ENCODE results near the gene SLC27A6. TPM values are rescaled to one million over a fixed set of nuclear protein-coding genes. Genes with fewer than 3 reads are reported as not detected.

Gene SLC27A6
- total and polyA plus RNA-seq, 2 donors from 2014 or later, result not detected

DNA sequence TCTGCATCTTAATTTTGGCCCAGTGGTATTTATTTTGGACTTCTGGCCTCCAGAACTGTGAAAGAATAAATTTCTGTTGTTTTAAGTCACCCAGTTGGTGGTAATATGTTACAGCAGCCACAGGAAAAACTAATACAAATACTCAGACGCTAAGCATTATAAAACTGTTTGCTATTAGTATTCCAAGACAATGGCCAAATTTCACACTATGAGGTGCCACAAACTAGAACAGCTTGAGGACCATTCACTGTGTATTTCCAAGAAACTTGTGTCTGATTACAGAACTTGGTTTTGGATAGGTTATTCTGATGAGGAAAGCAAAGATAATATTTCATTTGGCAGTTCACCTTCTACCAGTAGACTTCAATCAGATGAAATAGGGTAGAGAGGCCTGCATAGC is 113.0 kb downstream of the SLC27A6 start:
- intact Hi-C loops (cut with DNase I), result no loop called here
- H3K27ac ChIP-seq (ENCODE audit: low read depth in 2 of 2, low read length in 2 of 2), result no peak overlapping the region
- DNase-seq (no peak), FAIRE-seq (no peak)
- TF ChIP-seq, protein P1, sequence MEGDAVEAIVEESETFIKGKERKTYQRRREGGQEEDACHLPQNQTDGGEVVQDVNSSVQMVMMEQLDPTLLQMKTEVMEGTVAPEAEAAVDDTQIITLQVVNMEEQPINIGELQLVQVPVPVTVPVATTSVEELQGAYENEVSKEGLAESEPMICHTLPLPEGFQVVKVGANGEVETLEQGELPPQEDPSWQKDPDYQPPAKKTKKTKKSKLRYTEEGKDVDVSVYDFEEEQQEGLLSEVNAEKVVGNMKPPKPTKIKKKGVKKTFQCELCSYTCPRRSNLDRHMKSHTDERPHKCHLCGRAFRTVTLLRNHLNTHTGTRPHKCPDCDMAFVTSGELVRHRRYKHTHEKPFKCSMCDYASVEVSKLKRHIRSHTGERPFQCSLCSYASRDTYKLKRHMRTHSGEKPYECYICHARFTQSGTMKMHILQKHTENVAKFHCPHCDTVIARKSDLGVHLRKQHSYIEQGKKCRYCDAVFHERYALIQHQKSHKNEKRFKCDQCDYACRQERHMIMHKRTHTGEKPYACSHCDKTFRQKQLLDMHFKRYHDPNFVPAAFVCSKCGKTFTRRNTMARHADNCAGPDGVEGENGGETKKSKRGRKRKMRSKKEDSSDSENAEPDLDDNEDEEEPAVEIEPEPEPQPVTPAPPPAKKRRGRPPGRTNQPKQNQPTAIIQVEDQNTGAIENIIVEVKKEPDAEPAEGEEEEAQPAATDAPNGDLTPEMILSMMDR (IDR thresholded peaks at IDR 0.05; ENCODE audit: borderline replicate concordance, extremely low read depth, insufficient read depth), result no peak
- no peaks in the 10 kb centered on the region for H3K27me3 ChIP-seq (ENCODE audit: control insufficient read depth, insufficient read depth, low read length)
- H3K4me1 ChIP-seq (ENCODE audit: control insufficient read depth in 2 of 3, insufficient read depth in 2 of 3, low read depth in 1 of 3, low read length in 3 of 3), result no peaks in the 10 kb centered on the region
- H3K4me3 ChIP-seq (ENCODE audit: low read length in 3 of 3), result no peak overlapping the region
- no peak overlapping the region for H3K9ac ChIP-seq (ENCODE audit: low read length in 3 of 3)
- no peaks in the 10 kb centered on the region for H3K36me3 ChIP-seq (ENCODE audit: control insufficient read depth in 2 of 3, insufficient read depth in 3 of 3, low read length in 3 of 3)
- H3K9me3 ChIP-seq (ENCODE audit: control insufficient read depth in 2 of 3, insufficient read depth in 1 of 3, low read length in 3 of 3), result no peaks in the 10 kb centered on the region

DNA sequence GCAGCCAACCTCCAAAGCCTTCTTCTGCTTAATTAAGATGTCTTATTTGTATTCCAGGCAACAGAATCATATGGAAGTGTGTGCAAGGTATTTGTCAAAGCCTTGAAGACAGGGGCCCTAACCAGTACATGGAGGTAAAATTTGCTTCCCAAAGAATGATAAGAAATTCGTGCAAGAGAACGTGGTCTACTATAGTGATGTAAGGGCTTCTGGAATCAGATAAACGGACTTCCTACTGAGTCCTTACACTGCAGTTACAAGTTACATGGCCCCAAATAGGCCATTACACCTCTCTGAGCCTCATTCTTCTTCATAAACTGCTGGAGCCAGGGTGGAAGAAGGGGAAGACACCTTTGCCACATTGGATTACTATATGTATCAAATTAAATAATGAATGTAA is 113.4 kb downstream of the SLC27A6 start:
- intact Hi-C loops (cut with DNase I), result no loop called here
- FAIRE-seq (no peak), DNase-seq (no peak)
- no peak overlapping the region for H3K4me3 ChIP-seq (ENCODE audit: low read length in 3 of 3)
- TF ChIP-seq, protein P1 (IDR thresholded peaks at IDR 0.05; ENCODE audit: borderline replicate concordance, extremely low read depth, insufficient read depth), result no peak
- H3K9ac ChIP-seq (ENCODE audit: low read length in 3 of 3), result no peak overlapping the region
- no peaks in the 10 kb centered on the region for H3K4me1 ChIP-seq (ENCODE audit: control insufficient read depth in 2 of 3, insufficient read depth in 2 of 3, low read depth in 1 of 3, low read length in 3 of 3)
- H3K27me3 ChIP-seq (ENCODE audit: control insufficient read depth, insufficient read depth, low read length), result no peaks in the 10 kb centered on the region
- no peak overlapping the region for H3K27ac ChIP-seq (ENCODE audit: low read depth in 2 of 2, low read length in 2 of 2)
- no peaks in the 10 kb centered on the region for H3K9me3 ChIP-seq (ENCODE audit: control insufficient read depth in 2 of 3, insufficient read depth in 1 of 3, low read length in 3 of 3)
- no peaks in the 10 kb centered on the region for H3K36me3 ChIP-seq (ENCODE audit: control insufficient read depth in 2 of 3, insufficient read depth in 3 of 3, low read length in 3 of 3)

DNA sequence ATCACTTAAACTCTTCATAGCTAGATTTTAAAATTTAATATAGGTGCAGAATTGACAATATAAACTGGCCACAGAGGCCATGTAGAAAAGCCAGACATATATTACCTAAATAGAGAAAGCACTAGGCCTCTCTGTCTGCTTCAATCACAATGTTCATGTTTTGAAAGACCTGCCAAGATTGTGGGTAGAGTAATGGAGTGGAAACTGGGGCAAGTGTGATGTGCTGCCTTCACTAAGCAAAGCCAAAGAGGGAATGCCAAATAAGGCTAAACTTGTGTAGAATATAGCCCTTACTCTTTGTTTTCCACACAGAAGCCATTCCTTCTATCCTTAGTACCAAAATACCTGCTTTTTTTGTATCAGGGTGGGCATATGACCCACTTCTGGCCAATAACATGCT is 114.2 kb downstream of the SLC27A6 start:
- no peak overlapping the region for H3K27ac ChIP-seq (ENCODE audit: low read depth in 2 of 2, low read length in 2 of 2)
- FAIRE-seq, result no peak
- H3K27me3 ChIP-seq (ENCODE audit: control insufficient read depth, insufficient read depth, low read length), result no peaks in the 10 kb centered on the region
- DNase-seq, result no peak
- no peaks in the 10 kb centered on the region for H3K4me1 ChIP-seq (ENCODE audit: control insufficient read depth in 2 of 3, insufficient read depth in 2 of 3, low read depth in 1 of 3, low read length in 3 of 3)
- TF ChIP-seq, protein P1 (IDR thresholded peaks at IDR 0.05; ENCODE audit: borderline replicate concordance, extremely low read depth, insufficient read depth), result no peak
- intact Hi-C loops (cut with DNase I), result no loop called here
- H3K9ac ChIP-seq (ENCODE audit: low read length in 3 of 3), result no peak overlapping the region
- no peaks in the 10 kb centered on the region for H3K9me3 ChIP-seq (ENCODE audit: control insufficient read depth in 2 of 3, insufficient read depth in 1 of 3, low read length in 3 of 3)
- no peak overlapping the region for H3K4me3 ChIP-seq (ENCODE audit: low read length in 3 of 3)
- H3K36me3 ChIP-seq (ENCODE audit: control insufficient read depth in 2 of 3, insufficient read depth in 3 of 3, low read length in 3 of 3), result no peaks in the 10 kb centered on the region

DNA sequence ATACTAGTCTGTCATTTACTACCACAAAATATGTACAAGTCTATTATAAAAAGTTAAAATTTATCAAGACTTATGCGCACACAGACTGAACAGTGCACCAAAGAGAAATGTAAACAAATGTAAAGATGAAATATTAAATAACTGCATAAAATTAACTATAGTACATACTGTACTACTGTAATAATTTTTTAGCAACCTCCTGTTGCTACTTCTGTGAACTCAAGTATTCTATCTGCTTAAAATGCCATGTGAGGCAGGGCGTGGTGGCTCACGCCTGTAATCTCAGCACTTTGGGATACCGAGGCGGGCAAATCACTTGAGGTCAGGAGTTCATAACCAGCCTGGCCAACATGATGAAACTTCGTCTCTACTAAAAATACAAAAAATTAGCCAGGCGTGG is 115.5 kb downstream of the SLC27A6 start:
- no peak overlapping the region for H3K27ac ChIP-seq (ENCODE audit: low read depth in 2 of 2, low read length in 2 of 2)
- FAIRE-seq, result no peak
- intact Hi-C loops (cut with DNase I), result no loop called here
- DNase-seq, result no peak
- no peaks in the 10 kb centered on the region for H3K9me3 ChIP-seq (ENCODE audit: control insufficient read depth in 2 of 3, insufficient read depth in 1 of 3, low read length in 3 of 3)
- no peak overlapping the region for H3K9ac ChIP-seq (ENCODE audit: low read length in 3 of 3)
- H3K4me1 ChIP-seq (ENCODE audit: control insufficient read depth in 2 of 3, insufficient read depth in 2 of 3, low read depth in 1 of 3, low read length in 3 of 3), result no peaks in the 10 kb centered on the region
- TF ChIP-seq, protein P1 (IDR thresholded peaks at IDR 0.05; ENCODE audit: borderline replicate concordance, extremely low read depth, insufficient read depth), result no peak
- no peak overlapping the region for H3K4me3 ChIP-seq (ENCODE audit: low read length in 3 of 3)
- no peaks in the 10 kb centered on the region for H3K36me3 ChIP-seq (ENCODE audit: control insufficient read depth in 2 of 3, insufficient read depth in 3 of 3, low read length in 3 of 3)
- no peaks in the 10 kb centered on the region for H3K27me3 ChIP-seq (ENCODE audit: control insufficient read depth, insufficient read depth, low read length)
